ENCODE results near the gene ZNF710.

DNA sequence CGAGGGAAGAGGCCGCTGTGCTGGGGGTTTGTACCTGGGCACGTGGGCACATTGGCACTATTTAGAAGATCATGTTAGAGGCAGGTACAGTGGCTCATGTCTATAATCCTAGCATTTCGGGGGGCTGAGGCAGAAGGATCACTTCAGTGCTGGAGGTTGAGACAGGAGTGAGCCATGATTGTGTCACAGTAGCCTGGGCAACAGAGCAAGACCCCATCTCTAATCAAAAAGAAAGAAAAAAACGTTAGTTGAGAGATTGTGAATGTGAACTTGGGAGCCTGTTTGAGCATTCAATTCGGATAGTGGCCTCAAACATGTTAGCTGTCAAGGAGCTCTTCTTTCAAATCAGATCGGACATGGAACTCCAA lies 64.5 kb downstream of the ZNF710 start:
- no peak for TF ChIP-seq POLR2A (IDR thresholded peaks at IDR 0.05; ENCODE audit: low read depth, low read length)
- no peak for TF ChIP-seq POLR2AphosphoS5 (IDR thresholded peaks at IDR 0.05; ENCODE audit: low read depth, low read length)
- TF ChIP-seq TAF1 (IDR thresholded peaks at IDR 0.05; ENCODE audit: low read depth, low read length), result no peak
- no peak for TF ChIP-seq POU2F2 (IDR thresholded peaks at IDR 0.05; ENCODE audit: low read depth, low read length)
